Measurements from ENCODE around the gene GPR171.
A peak's percentile ranks its signal among the peaks of the same experiment; 100 is the strongest.
"Not testable (repeated sequence)": the region's sequence is repeated elsewhere in the genome, so short reads cannot be mapped to it uniquely, and the experiment has no call there.

The GPR171 gene

GRCh38 chr3:151203051-151203420 lies at the start of gene GPR171:
GPR171 (minus strand) TSS chr3:151203216; CDS start chr3:151199386, 3,830 bp downstream.
- DNase-seq (ENCODE audit: low read depth in 2 of 2), result peak; percentile 25 to 44

GRCh38 chr3:151248772-151249337 lies 45.8 kb upstream of the GPR171 start:
- DNase-seq (ENCODE audit: low read depth in 2 of 2), result no peak

GRCh38 chr3:151242006-151242405 lies 39.0 kb upstream of the GPR171 start:
- not testable (repeated sequence) for DNase-seq (ENCODE audit: low read depth in 2 of 2)

DNA sequence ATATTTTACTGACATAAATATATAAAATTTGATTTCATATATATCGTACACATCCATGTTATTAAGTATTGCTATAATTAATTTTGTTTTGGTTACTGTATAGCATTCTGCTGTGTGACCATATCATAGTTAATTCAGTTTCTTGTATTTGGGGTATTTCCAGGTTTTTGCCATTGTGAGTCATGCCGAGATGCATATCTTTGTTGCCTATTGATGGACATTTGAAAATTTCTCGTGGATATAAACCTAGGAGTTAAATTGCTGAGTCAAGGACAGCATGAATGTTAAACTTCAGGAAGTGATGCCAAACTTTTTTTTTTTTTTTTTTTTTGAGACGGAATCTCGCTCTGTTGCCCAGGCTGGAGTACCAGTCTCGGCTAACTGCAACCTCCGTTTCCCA lies 33.7 kb upstream of the GPR171 start:
- no peak for DNase-seq (ENCODE audit: low read depth in 2 of 2)

DNA sequence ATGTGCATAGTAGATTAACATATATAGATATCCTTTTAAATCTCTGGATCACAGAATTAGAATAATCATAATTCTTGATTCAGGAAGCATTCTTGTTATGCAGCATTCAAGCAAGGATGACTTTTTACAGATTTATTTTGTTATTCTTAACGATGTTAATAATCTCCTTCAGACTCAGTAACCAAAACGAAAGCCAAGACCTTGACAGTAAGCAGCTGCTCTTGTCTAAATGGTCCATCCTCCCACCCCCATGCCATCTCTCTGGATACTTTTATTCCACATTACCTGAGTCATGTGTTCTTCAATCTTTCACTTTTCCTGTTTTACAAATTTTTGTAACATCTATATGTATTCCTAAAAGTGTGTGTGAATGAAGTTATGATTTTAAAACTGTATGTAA lies 33.3 kb upstream of the GPR171 start:
- no peak for DNase-seq (ENCODE audit: low read depth in 2 of 2)

GRCh38 chr3:151234825-151235224 lies 31.8 kb upstream of the GPR171 start:
- no peak for DNase-seq (ENCODE audit: low read depth in 2 of 2)

DNA sequence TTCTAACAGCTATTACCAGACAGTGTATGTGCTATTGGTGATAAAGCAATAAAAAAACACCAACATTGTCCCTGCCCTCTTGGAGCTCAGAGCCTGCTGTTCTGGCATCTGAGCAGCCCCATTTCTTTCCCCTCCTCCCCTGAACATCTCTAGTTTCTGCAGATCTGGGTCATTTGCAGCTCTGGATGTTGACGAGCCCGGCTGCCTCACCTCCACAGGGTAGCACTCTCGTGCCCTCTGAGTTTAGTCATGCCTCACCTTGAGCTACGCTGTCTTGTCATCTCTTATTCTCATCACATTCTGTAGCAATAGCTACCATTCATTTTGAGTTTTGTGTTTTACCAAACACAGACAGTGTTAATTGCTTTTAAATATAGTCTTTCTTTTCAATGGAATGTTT lies 30.0 kb upstream of the GPR171 start:
- DNase-seq (ENCODE audit: low read depth in 2 of 2), result no peak

- not testable (repeated sequence) for DNase-seq (ENCODE audit: low read depth in 2 of 2)
Observed at GRCh38 chr3:151232403-151232802, 29.4 kb upstream of the GPR171 start.

GRCh38 chr3:151230646-151231045 lies 27.6 kb upstream of the GPR171 start:
- no peak for DNase-seq (ENCODE audit: low read depth in 2 of 2)

DNA sequence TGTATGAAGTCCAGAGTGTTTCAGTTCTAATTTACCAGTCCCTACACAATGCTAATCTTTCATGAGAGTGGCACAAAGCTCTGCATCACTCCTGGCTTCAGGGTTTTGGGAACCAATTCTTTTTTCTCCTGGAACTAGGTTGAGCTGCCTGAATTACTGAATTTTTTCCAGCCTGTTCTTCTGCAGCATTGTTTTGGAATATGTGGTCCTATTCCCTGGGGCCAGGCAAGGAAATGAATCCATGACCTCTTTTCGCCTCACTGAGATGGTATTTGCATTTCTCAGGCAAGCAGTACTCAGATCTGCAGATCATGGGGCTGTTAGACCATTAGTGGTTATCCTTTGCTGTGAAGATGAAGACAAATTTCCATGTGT lies 25.6 kb upstream of the GPR171 start:
- DNase-seq (ENCODE audit: low read depth in 2 of 2), result no peak

GRCh38 chr3:151227807-151228665 lies 25.0 kb upstream of the GPR171 start:
- DNase-seq (ENCODE audit: low read depth in 2 of 2), result peak; percentile 59 to 64

DNA sequence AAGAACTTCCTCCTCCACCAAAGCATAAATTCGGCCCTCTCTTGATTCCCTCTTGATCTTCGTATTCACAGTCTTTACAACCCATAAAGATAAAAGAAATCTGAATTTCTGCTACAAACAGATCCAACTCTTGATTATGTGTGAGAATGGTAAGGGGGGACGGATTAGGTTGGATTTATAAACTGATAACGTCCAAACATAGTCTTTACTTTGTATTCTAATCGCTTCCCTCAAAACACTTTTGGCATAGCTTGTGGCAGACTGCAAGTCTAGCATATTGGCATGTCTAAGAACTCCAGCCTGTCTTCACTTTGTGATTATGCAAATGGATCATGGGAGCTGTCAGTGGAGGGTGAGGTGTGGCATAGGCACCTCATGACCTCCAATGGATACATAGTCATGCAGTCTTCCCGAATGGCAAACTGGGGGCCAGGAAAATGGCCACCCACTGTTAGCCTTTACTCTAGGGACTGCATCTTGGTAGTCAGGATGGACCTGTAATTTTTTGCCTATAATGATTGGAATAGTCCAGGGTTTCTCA lies 24.3 kb upstream of the GPR171 start:
- no peak for DNase-seq (ENCODE audit: low read depth in 2 of 2)

DNA sequence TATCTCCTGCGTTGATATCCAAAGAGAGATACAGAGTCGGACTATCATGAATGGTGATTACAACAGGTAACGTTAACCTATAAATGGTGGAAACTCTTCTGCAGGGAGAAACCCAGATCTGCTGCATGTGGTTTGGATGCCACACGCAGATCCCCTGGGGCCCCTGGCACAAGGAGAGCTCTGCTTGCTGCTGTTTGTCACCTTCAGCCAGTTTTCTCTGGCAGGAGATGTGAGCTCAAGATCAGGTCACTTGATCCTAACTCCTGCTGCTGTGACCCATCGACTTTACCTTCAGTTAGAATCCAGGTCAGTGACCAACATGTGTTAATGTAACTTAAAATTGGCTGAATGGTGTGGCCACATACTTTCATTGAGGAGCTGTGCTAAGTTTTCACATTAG lies 23.8 kb upstream of the GPR171 start:
- DNase-seq (ENCODE audit: low read depth in 2 of 2), result no peak

DNA sequence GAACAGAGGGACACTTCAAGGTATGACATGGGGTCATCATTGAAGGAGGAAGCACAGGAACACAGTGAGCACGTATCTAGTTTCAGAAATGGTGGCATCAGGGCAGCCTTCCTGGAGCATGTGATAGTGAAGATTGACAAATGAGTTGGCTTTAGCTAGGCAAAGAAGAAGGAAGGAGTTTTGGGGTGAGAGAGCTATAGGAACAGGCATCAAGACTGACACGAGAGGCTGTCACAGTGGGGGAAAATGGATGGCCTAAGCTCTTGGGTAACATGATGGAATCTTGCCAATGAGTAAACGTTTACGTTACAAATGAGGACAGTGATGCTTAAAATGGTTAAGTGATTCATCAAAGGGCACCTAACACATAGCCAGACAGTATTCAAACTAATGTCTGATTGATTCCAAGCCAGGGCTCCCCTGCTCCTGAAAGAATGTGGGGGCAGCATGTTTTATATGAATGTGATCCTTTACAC lies 23.1 kb upstream of the GPR171 start:
- DNase-seq (ENCODE audit: low read depth in 2 of 2), result no peak

GRCh38 chr3:151225040-151225975 lies 22.3 kb upstream of the GPR171 start:
- no peak for DNase-seq (ENCODE audit: low read depth in 2 of 2)

DNA sequence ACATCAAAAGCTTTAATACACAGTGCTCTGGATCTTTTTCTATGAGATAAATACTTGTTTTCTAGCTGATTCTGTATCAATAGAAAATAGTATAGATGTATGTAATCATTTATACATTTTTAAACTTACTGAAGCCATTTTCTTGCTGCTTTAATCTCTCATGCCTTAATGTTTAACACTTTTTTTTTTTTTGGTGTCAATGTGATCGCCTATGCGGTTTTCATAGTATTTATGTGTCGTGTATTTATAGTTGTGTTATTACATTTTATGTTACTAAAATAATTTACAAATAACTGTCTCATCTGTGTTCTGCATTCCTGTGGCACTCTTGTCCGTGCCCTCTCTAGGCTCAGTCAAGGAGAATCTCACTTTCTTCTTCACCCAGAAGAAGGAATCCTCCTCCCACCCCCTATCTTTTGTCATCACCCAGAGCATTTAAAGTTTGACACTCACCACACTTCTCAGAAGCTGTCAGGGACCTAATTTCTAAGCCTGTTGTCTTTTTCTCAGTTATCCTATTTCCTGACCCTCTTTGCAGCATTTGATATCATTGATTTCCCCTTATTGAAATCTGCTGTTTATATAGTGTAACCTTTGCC lies 21.4 kb upstream of the GPR171 start:
- no peak for DNase-seq (ENCODE audit: low read depth in 2 of 2)

- DNase-seq (ENCODE audit: low read depth in 2 of 2), result no peak
Observed at GRCh38 chr3:151219056-151219455, 16.0 kb upstream of the GPR171 start.

DNA sequence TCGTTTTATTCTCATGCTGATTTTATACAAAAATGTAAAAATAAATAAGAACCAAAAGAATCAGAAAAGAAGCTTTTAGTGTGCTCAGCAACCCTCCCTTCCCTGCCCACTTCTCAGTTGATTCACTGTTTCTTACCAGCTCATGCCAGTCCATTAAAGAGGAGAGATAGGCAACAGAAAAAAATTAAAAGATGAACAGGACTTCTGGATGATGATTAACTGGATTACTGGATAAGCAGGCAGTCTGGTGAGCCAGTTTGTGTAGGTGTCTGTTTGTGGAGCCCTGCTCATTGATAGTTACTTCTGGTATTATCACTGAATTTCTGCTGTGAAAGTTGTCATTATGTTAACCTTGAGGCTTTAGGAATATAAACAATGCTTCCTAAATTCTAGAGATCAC lies 15.1 kb upstream of the GPR171 start:
- no peak for DNase-seq (ENCODE audit: low read depth in 2 of 2)

- DNase-seq (ENCODE audit: low read depth in 2 of 2), result no peak
Observed at GRCh38 chr3:151216641-151217607, 13.9 kb upstream of the GPR171 start.

- no peak for DNase-seq (ENCODE audit: low read depth in 2 of 2)
Observed at GRCh38 chr3:151214459-151214858, 11.4 kb upstream of the GPR171 start.
